HL-60 (cell line): ENCODE results near the gene AKAP13.

Experiments used
- TF ChIP-seq, protein P1 (sequence below): IDR thresholded peaks from one replicate; pipeline ENCODE4 v1.5.1; 2011; ENCODE audit warnings: low read length, control low read depth, inconsistent platforms; ENCODE audit not compliant: insufficient read depth
- TF ChIP-seq, protein P2 (sequence below): IDR thresholded peaks from 2 replicates; pipeline ENCODE4 v1.6.1; 2012; ENCODE audit warnings: low read depth; ENCODE audit not compliant: insufficient replicate concordance

DNA sequence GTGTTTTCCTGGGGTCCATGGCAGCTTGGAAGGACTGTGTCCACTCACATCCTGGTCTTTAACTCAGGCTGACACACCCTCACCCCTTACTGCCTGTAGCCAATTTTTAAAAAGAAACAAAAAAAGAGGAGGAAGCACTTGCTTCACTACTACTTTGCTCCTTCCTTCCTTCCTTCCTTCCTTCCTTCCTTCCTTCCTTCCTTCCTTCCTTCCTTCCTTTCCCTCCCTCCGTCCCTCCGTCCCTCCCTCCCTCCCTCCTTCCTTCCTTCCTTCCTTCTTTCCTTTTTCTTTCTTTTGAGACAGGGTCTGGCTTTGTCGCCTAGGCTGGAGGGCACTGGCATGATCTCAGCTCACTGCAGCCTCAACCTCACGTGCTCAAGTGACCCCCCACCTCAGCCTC, 25.5 kb upstream of the AKAP13 start:
- TF ChIP-seq, protein P1, sequence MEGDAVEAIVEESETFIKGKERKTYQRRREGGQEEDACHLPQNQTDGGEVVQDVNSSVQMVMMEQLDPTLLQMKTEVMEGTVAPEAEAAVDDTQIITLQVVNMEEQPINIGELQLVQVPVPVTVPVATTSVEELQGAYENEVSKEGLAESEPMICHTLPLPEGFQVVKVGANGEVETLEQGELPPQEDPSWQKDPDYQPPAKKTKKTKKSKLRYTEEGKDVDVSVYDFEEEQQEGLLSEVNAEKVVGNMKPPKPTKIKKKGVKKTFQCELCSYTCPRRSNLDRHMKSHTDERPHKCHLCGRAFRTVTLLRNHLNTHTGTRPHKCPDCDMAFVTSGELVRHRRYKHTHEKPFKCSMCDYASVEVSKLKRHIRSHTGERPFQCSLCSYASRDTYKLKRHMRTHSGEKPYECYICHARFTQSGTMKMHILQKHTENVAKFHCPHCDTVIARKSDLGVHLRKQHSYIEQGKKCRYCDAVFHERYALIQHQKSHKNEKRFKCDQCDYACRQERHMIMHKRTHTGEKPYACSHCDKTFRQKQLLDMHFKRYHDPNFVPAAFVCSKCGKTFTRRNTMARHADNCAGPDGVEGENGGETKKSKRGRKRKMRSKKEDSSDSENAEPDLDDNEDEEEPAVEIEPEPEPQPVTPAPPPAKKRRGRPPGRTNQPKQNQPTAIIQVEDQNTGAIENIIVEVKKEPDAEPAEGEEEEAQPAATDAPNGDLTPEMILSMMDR = no peak
- TF ChIP-seq, protein P2, sequence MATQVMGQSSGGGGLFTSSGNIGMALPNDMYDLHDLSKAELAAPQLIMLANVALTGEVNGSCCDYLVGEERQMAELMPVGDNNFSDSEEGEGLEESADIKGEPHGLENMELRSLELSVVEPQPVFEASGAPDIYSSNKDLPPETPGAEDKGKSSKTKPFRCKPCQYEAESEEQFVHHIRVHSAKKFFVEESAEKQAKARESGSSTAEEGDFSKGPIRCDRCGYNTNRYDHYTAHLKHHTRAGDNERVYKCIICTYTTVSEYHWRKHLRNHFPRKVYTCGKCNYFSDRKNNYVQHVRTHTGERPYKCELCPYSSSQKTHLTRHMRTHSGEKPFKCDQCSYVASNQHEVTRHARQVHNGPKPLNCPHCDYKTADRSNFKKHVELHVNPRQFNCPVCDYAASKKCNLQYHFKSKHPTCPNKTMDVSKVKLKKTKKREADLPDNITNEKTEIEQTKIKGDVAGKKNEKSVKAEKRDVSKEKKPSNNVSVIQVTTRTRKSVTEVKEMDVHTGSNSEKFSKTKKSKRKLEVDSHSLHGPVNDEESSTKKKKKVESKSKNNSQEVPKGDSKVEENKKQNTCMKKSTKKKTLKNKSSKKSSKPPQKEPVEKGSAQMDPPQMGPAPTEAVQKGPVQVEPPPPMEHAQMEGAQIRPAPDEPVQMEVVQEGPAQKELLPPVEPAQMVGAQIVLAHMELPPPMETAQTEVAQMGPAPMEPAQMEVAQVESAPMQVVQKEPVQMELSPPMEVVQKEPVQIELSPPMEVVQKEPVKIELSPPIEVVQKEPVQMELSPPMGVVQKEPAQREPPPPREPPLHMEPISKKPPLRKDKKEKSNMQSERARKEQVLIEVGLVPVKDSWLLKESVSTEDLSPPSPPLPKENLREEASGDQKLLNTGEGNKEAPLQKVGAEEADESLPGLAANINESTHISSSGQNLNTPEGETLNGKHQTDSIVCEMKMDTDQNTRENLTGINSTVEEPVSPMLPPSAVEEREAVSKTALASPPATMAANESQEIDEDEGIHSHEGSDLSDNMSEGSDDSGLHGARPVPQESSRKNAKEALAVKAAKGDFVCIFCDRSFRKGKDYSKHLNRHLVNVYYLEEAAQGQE = no peak
